ENCODE results near the gene CRB1. TPM values are rescaled to one million over a fixed set of nuclear protein-coding genes. Genes with fewer than 3 reads are reported as not detected.

CRB1 gene
- polyA plus RNA-seq, 3 donors = not detected

DNA sequence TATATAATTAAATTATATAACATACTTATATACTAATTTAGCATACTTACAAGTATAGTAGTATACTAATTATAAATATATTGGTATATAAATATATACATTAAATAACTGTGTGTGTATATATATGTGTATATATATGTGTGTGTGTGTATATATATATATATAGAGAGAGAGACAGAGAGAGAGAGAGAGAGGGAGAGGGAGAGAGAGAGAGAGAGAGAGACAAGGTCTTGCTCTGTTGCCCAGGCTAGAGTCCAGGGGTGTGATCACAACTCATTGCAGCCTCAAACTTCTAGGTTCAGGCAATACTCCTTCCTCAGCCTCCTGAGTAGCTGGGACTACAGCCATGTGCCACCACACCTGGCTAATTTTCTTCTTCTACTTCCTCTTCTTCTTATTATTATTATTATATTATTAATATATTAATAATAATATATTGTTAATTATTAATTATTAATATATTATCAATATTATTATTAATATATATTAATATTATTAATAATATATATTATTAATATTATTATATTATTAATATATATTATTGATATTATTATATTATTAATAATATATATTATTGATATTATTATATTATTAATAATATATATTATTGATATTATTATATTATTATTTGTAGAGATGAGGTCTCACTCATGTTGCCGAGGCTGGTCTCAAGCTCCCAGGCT lies 185.5 kb downstream of the CRB1 start:
- TF ChIP-seq, protein P1, sequence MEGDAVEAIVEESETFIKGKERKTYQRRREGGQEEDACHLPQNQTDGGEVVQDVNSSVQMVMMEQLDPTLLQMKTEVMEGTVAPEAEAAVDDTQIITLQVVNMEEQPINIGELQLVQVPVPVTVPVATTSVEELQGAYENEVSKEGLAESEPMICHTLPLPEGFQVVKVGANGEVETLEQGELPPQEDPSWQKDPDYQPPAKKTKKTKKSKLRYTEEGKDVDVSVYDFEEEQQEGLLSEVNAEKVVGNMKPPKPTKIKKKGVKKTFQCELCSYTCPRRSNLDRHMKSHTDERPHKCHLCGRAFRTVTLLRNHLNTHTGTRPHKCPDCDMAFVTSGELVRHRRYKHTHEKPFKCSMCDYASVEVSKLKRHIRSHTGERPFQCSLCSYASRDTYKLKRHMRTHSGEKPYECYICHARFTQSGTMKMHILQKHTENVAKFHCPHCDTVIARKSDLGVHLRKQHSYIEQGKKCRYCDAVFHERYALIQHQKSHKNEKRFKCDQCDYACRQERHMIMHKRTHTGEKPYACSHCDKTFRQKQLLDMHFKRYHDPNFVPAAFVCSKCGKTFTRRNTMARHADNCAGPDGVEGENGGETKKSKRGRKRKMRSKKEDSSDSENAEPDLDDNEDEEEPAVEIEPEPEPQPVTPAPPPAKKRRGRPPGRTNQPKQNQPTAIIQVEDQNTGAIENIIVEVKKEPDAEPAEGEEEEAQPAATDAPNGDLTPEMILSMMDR (IDR thresholded peaks at IDR 0.05) = no peak
- H3K4me2 ChIP-seq (replicated peaks; ENCODE audit: extremely low read depth, low read length, poor library complexity, severe bottlenecking) = no peak overlapping the region
- H3K27me3 ChIP-seq (ENCODE audit: control insufficient read depth in 2 of 2, insufficient read depth in 2 of 2, low read length in 2 of 2) = no peaks in the 10 kb centered on the region
- no peaks in the 10 kb centered on the region for H3K4me1 Mint-ChIP-seq
- no peaks in the 10 kb centered on the region for H3K4me1 ChIP-seq (ENCODE audit: control insufficient read depth in 1 of 2, insufficient read depth in 2 of 2, low read length in 2 of 2)
- no peaks in the 10 kb centered on the region for H3K79me2 ChIP-seq (ENCODE audit: insufficient read depth, low read length)
- no peak overlapping the region for H3K9ac ChIP-seq (ENCODE audit: insufficient read depth, low read length, poor library complexity, severe bottlenecking)
- DNase-seq = no peak
- H3K36me3 Mint-ChIP-seq = no peaks in the 10 kb centered on the region
- no peak overlapping the region for H3K27ac Mint-ChIP-seq
- no peak overlapping the region for H3K27ac ChIP-seq (ENCODE audit: low read depth in 1 of 2, low read length in 2 of 2)
- no peaks in the 10 kb centered on the region for H3K9me3 Mint-ChIP-seq
- no peak overlapping the region for H3K4me3 Mint-ChIP-seq
- H3K4me3 ChIP-seq (replicated peaks in 1 of 3; ENCODE audit: low read depth in 2 of 3, low read length in 3 of 3) = no peak overlapping the region
- H3K36me3 ChIP-seq (replicated peaks in 1 of 2; ENCODE audit: control insufficient read depth in 1 of 2, insufficient read depth in 2 of 2, low read length in 2 of 2) = no peaks in the 10 kb centered on the region
- H3K27me3 Mint-ChIP-seq (ENCODE audit: low read depth in 3 of 3) = no peaks in the 10 kb centered on the region
- H4K20me1 ChIP-seq (ENCODE audit: insufficient read depth, low read length) = no peaks in the 10 kb centered on the region
- no CpG with 5 or more reads among the region's 1 CpG for WGBS (ENCODE audit: insufficient coverage)
- H3K9me3 ChIP-seq (replicated peaks in 1 of 2; ENCODE audit: control insufficient read depth in 1 of 2, insufficient read depth in 1 of 2, low read length in 2 of 2) = no peaks in the 10 kb centered on the region
- intact Hi-C loops (cut with micrococcal nuclease) = no loop called here
- no peak overlapping the region for H2AFZ ChIP-seq (ENCODE audit: insufficient read depth, low read depth, low read length, poor library complexity, severe bottlenecking)

GRCh38 chr1:197462539-197462938 lies 194.5 kb downstream of the CRB1 start:
- peaks cover 7% of the 10 kb centered on the region for H3K4me1 Mint-ChIP-seq
- no peak for DNase-seq
- H3K9me3 Mint-ChIP-seq = no peaks in the 10 kb centered on the region
- no peaks in the 10 kb centered on the region for H3K9me3 ChIP-seq (replicated peaks in 1 of 2; ENCODE audit: control insufficient read depth in 1 of 2, insufficient read depth in 1 of 2, low read length in 2 of 2)
- no peak overlapping the region for H3K4me3 Mint-ChIP-seq
- H3K27me3 ChIP-seq (ENCODE audit: control insufficient read depth in 2 of 2, insufficient read depth in 2 of 2, low read length in 2 of 2) = no peaks in the 10 kb centered on the region
- H3K27ac Mint-ChIP-seq = no peak overlapping the region
- intact Hi-C loops (cut with micrococcal nuclease) = no loop called here
- H3K9ac ChIP-seq (ENCODE audit: insufficient read depth, low read length, poor library complexity, severe bottlenecking) = no peak overlapping the region
- no peaks in the 10 kb centered on the region for H3K79me2 ChIP-seq (ENCODE audit: insufficient read depth, low read length)
- H3K4me1 ChIP-seq (ENCODE audit: control insufficient read depth in 1 of 2, insufficient read depth in 2 of 2, low read length in 2 of 2) = peaks cover 5 to 8% of the 10 kb centered on the region in 2 donors
- no peaks in the 10 kb centered on the region for H3K27me3 Mint-ChIP-seq (ENCODE audit: low read depth in 3 of 3)
- H3K36me3 Mint-ChIP-seq = no peaks in the 10 kb centered on the region
- no peak overlapping the region for H3K4me3 ChIP-seq (replicated peaks in 1 of 3; ENCODE audit: low read depth in 2 of 3, low read length in 3 of 3)
- WGBS (ENCODE audit: insufficient coverage) = no CpG with 5 or more reads among the region's 5 CpGs
- H4K20me1 ChIP-seq (ENCODE audit: insufficient read depth, low read length) = no peaks in the 10 kb centered on the region
- no peak overlapping the region for H3K27ac ChIP-seq (ENCODE audit: low read depth in 1 of 2, low read length in 2 of 2)
- no peak overlapping the region for H3K4me2 ChIP-seq (replicated peaks; ENCODE audit: extremely low read depth, low read length, poor library complexity, severe bottlenecking)
- H3K36me3 ChIP-seq (replicated peaks in 1 of 2; ENCODE audit: control insufficient read depth in 1 of 2, insufficient read depth in 2 of 2, low read length in 2 of 2) = no peaks in the 10 kb centered on the region
- H2AFZ ChIP-seq (ENCODE audit: insufficient read depth, low read depth, low read length, poor library complexity, severe bottlenecking) = no peak overlapping the region
- TF ChIP-seq, protein P1 (IDR thresholded peaks at IDR 0.05) = no peak

All from CD14-positive monocyte (primary cell).